Type B pancreatic cell (in vitro differentiated cells): ENCODE data around the gene ADAMTS19. TPM values are rescaled to one million over a fixed set of nuclear protein-coding genes. Genes with fewer than 3 reads are reported as not detected.
"Not testable (repeated sequence)": the region's sequence is repeated elsewhere in the genome, so short reads cannot be mapped to it uniquely, and the experiment has no call there.

Source experiments
- DNase-seq: peaks from one replicate; pipeline ENCODE4 v3.0.0; 2021; ENCODE audit warnings: mixed read lengths; ENCODE audit not compliant: unreplicated experiment; ENCODE audit errors: extremely low spot score
- H3K27ac Mint-ChIP-seq: 2 replicates; pipeline ENCODE4 v1.8.0; 2021; ENCODE audit warnings: mild to moderate bottlenecking, mixed read lengths
- H3K27me3 Mint-ChIP-seq: 2 replicates; pipeline ENCODE4 v1.8.0; 2021; ENCODE audit warnings: mixed read lengths
- H3K36me3 Mint-ChIP-seq: 2 replicates; pipeline ENCODE4 v1.8.0; 2021; ENCODE audit warnings: mixed read lengths
- H3K4me1 Mint-ChIP-seq: one replicate; pipeline ENCODE4 v1.8.0; 2021; ENCODE audit warnings: mixed read lengths; ENCODE audit not compliant: unreplicated experiment
- H3K4me3 Mint-ChIP-seq: 2 replicates; pipeline ENCODE4 v1.8.0; 2021; ENCODE audit warnings: mild to moderate bottlenecking, mixed read lengths
- H3K9me3 Mint-ChIP-seq: 2 replicates; pipeline ENCODE4 v1.8.0; 2021; ENCODE audit warnings: mixed read lengths
- CTCF ChIP-seq: fragments of 200-600 bp; sonication (generic); conservative IDR thresholded peaks from 2 replicates; pipeline ENCODE4 v1.5.0; 2021; ENCODE audit warnings: antibody characterized with exemption, mild to moderate bottlenecking
- total RNA-seq: library from RNA; stranded (reverse); gene quantifications from 2 replicates; pipeline ENCODE4 v1.2.1, GENCODE V29; 2021; ENCODE audit warnings: low replicate concordance

The ADAMTS19 gene
- total RNA-seq, 1 donor from 2014 or later, result 12.7 TPM

- no peaks in the 10 kb centered on the region for H3K27me3 Mint-ChIP-seq
- H3K36me3 Mint-ChIP-seq, result peaks cover 13% of the 10 kb centered on the region
- no peak overlapping the region for H3K27ac Mint-ChIP-seq
- no peak overlapping the region for H3K4me3 Mint-ChIP-seq
- peaks cover 4% of the 10 kb centered on the region for H3K4me1 Mint-ChIP-seq
- H3K9me3 Mint-ChIP-seq, result peaks cover 5% of the 10 kb centered on the region
- no peak for DNase-seq
- TF ChIP-seq CTCF, result no peak
Measured at GRCh38 chr5:129630101-129630500, 170.0 kb downstream of the ADAMTS19 start.

DNA sequence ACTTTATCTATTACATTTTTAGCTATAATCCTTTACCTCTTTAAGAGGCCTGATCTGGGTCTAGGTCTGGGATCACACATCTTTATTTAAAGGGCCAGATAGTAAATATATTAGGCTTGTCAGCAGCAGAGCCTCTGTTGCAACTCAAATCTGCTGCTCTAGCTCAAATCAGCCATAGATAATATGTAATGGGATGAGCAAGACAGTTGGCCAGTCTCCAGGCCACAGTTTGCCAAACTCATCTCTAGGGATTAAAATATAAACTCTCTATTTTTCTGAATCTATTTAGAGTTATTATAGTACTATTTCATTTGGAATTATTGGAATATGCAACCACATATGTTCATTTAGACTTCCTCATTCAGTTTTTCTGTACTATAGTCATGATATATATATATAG lies 171.9 kb downstream of the ADAMTS19 start:
- Mint-ChIP-seq H3K27ac (no peak overlapping the region), H3K27me3 (no peaks in the 10 kb centered on the region), H3K4me3 (no peak overlapping the region), H3K9me3 (peaks cover 5% of the 10 kb centered on the region), H3K4me1 (peaks cover 4% of the 10 kb centered on the region), H3K36me3 (peaks cover 8% of the 10 kb centered on the region)
- DNase-seq, result no peak
- no peak for TF ChIP-seq CTCF

GRCh38 chr5:129637501-129637900 lies 177.4 kb downstream of the ADAMTS19 start:
- not testable (repeated sequence) for H3K4me3 Mint-ChIP-seq, H3K36me3 Mint-ChIP-seq, H3K27ac Mint-ChIP-seq, H3K9me3 Mint-ChIP-seq, H3K27me3 Mint-ChIP-seq, DNase-seq, H3K4me1 Mint-ChIP-seq

GRCh38 chr5:129639331-129639730 lies 179.2 kb downstream of the ADAMTS19 start:
- no peak for TF ChIP-seq CTCF
- no peaks in the 10 kb centered on the region for H3K4me1 Mint-ChIP-seq
- no peaks in the 10 kb centered on the region for H3K36me3 Mint-ChIP-seq
- no peak overlapping the region for H3K27ac Mint-ChIP-seq
- no peak overlapping the region for H3K4me3 Mint-ChIP-seq
- H3K9me3 Mint-ChIP-seq, result no peaks in the 10 kb centered on the region
- no peaks in the 10 kb centered on the region for H3K27me3 Mint-ChIP-seq
- no peak for DNase-seq

GRCh38 chr5:129652349-129653056 lies 192.4 kb downstream of the ADAMTS19 start:
- Mint-ChIP-seq H3K27ac (no peak overlapping the region), H3K36me3 (peaks cover 10% of the 10 kb centered on the region), H3K4me1 (peaks cover 5% of the 10 kb centered on the region), H3K27me3 (no peaks in the 10 kb centered on the region), H3K9me3 (no peaks in the 10 kb centered on the region), H3K4me3 (no peak overlapping the region)
- DNase-seq, result no peak
- no peak for TF ChIP-seq CTCF

DNA sequence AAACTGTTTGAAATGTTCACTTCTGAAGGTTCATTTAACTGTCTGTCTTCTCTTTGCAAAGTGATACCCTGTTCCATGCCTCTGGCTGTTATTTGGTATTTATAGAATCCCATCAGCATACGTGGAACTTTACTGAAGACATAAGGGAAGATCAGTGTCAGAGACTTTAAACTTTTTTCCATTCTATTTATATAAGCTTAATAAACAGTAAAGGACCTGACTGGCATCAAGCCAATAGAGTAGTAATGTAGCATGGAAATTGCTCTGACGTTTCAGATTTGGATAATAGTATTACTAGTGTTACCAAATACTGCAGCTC lies 192.9 kb downstream of the ADAMTS19 start:
- peaks cover 5% of the 10 kb centered on the region for H3K4me1 Mint-ChIP-seq
- H3K36me3 Mint-ChIP-seq, result peaks cover 10% of the 10 kb centered on the region
- no peaks in the 10 kb centered on the region for H3K9me3 Mint-ChIP-seq
- no peak overlapping the region for H3K4me3 Mint-ChIP-seq
- no peaks in the 10 kb centered on the region for H3K27me3 Mint-ChIP-seq
- no peak for TF ChIP-seq CTCF
- no peak for DNase-seq
- no peak overlapping the region for H3K27ac Mint-ChIP-seq
